Measurements from ENCODE around the gene CCDC174.
"Not testable (repeated sequence)": the region's sequence is repeated elsewhere in the genome, so short reads cannot be mapped to it uniquely, and the experiment has no call there.

The CCDC174 gene

DNA sequence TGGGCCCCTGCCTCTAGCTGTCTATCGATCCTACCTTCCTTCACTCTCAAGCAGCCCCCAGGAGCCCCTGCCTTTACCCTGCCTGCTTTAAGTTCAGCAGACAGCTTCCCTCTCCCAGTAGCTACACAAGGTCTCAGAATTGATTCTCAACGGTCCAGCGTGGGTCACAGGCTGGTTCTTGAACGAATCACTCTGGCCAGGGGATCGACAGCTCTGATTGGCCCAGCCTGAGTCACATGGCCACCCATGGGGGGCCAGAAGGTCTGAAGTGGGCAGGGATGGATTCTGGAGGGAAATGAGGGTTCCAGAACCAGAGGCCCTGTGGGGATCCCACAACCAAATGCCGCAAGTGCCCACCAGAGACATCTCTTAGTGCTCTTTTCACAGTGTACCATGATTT, 23.7 kb upstream of the CCDC174 start:
- DNase-seq = no peak

GRCh38 chr3:14628406-14628805, 23.2 kb upstream of the CCDC174 start:
- DNase-seq = no peak

- DNase-seq = no peak
These were observed 21.0 kb upstream of the CCDC174 start for GRCh38 chr3:14630404-14631100.

DNA sequence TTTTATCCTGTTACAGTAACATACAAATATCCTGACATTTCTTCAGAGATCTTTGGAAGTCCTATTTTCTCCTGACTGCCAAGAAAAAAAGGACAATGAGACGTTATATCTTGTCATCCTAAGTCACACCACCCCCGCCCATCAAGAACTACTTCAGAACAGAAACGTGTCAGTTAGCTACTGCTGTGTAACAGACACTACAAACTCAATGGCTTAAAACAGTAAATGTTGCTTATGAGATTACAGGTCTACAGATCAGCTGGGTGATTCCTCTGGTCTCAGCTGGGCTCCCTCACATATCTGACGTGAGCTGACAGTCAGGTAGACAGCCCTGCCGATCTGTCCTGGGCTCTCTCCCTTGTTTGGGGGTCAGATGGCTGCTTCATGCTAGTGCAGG, 20.5 kb upstream of the CCDC174 start:
- no peak for DNase-seq

- DNase-seq = no peak
These were observed 19.7 kb upstream of the CCDC174 start for GRCh38 chr3:14631687-14632441.

- no peak for DNase-seq
These were observed 19.1 kb upstream of the CCDC174 start for GRCh38 chr3:14632442-14632930.

DNA sequence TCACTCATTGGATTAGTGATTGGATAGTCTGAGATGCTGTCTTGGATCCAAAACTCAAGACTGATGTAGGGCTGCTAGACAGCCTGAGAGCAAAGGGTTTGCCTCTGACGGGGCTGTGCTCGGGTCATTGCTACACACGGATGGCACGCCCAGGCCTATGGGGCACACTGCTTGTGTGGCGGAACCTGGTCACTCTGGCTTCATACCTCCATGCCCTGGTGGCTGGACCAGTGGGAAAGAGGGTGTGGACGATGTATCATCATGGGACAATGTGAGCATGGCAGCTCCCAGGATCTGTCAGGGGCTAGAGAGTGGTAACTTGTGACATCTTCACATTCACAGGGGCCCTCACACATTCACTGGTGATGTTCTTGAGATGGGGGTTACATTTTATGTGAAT, 18.1 kb upstream of the CCDC174 start:
- no peak for DNase-seq

DNA sequence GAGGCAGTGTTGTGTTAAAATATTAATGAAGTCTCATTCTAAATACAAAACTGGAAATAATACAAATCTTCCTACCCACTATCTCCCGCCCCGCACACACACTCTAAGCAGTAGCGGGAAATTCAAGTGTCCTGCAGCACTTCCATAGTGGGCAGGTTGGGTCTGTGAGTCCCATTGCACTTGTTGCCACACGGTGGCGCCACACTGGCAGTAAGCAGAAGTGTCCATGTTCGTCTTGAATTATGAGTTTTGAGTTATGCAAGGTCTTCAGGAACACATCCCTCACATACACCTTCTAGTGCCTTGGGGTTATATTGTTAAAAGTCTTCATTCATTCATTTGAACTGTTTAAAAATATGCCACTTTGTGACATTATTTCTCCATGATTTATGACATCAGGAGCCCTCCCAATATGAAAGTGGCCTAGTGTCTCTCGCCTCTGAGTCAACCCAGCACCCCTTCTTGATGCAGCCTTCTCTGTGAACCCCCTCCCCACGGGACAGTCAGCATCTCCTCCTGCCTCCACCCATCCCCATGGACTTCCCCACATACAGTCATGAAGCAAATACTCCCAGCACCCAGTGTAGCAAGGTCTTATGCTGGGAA, 17.6 kb upstream of the CCDC174 start:
- DNase-seq = peak; percentile 8 to 59

- DNase-seq = no peak
These were observed 16.7 kb upstream of the CCDC174 start for GRCh38 chr3:14634763-14635400.

- DNase-seq = no peak
These were observed 15.0 kb upstream of the CCDC174 start for GRCh38 chr3:14636496-14637087.

DNA sequence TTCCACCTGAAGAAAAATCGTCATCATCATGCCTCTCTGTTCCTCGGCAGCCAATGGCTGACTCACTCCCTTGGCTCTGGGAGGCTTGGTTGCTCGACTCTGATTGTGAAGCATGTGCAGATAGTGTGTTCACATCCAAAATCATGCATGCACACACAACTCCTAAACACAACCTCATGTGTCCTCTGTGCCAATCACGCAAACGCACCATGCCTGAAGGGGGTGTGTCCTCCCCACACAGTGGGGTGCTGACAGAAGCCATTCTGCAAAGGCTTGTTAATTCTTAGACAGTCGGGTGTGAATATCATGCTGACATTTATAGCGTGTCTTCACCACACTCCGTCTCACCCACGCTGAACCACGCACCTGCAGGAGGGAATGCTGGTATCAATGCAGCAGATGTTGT, 11.4 kb upstream of the CCDC174 start:
- DNase-seq = no peak

DNA sequence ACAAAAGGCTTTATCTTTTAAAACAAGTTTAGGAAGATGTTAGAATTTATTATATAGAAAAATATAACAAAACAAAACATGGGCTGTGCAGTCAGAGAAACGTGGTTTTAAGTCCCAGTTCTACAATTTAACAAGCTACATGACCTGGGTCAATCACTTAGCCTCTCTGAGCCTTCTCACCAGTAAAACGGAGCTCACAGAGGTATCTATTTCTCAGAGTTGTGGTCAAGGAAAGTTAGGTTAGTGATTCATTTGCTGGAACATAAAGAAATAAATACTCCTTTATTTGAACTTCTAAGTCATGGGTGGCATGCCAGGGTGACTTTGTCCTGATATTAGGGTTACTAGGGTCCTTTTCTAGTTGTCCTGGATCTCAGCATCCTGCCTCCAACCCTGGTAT, 10.8 kb upstream of the CCDC174 start:
- DNase-seq = no peak

GRCh38 chr3:14641346-14641745, 10.2 kb upstream of the CCDC174 start:
- no peak for DNase-seq

GRCh38 chr3:14645453-14645852, 6.1 kb upstream of the CCDC174 start:
- no peak for DNase-seq

DNA sequence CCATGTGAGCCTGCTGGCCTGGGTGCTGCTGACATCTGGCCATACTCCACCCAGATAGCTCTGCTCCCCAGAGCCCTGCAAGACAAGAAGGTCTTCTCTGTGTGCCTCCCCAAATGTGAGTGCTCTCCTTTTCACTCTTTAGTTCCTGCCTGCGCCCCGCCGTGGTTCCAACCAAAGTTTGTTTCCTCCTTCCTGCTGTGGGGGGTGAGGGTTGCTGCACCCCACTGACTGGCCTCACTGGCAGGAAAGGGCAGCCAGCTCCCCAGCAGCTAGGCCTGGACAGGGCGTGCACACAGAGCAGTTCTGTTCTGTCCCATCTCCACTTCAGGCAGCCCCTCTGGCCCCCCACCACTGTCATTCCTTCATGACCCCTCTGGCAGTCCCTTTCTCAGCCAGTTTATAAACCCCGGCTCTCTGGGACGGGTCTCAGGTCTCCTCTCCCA, 5.4 kb upstream of the CCDC174 start:
- no peak for DNase-seq

DNA sequence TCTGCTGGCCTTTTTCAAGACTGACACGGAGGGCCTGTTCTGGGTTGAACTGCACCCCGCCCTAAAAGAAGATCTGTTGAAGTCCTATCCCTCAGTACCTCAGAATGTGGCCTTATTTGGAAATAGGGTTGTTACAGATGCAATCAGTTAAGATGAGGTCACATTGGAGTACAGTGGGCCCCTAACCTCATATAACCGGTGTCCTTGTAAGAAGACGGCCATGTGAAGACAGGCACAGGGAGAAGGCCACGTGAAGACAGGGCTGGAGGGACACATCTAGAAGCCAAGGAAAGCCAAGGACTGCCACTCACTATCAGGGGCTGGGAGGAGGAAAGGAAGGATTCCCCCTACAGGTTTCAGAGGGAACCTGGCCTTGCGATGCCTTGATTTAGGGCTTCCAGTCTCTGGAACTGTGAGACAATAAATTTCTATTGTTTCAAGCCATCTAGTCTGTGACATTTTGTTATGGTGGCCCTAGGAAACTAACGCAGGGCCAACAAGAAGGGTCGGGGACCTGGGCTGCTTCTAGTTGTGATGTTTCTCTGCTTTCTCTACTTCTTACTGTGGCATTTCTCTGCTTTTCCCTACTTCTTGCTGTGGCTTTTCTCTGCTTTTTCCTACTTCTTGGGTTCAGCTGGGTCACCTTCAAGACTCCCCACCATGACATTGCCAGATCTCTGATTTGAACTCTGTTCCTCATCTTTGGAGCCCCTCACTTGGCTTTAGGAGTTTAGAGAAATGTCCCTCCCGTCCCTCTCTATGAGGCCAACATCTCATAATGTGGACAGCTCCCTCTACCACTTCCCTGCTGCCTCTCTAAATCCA, 4.8 kb upstream of the CCDC174 start:
- DNase-seq = no peak

DNA sequence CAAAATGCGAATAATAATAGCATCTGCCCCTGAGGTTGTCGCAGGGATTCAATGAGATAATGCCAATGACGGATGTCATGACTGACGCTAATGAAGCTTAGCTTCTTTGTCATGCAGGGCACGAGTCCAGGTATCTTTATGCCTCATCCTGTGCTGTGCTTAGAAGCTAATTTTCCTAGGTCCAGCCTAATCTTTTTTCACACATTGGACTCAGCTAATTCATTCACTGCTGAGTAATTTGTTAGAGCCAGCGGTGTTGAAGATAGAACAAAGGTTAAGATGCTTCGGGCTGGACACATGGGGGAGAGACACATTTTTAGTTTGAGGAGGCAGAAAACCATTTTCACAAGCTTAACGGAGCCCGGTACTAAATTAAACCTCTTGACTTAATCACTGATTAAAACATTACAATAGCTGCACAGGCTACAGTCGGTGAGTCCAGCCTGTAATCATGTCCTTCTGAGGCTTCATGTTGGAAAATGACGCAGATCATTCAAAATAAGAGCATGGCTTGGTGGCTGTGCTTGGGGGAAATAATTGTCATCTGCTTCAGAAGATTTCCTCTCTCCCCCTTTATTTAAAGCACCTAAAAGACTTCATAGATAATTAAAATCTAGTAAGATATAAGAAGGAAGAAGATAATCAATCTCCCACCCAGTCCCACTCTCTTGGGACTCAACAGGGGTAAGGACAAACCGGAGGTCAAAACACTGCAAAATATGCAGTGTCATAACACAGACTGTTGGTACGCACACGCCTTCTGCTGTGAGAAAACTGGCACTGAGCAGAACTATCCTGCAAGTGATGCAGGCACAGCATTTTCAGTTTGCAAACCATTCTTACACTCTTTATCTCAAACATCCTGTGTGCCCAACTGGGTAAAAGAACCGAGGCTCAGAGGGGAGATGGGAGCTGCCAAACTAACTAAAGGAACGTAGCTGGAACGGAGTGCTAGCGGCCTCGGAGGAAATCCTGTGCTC, 3.3 kb upstream of the CCDC174 start:
- DNase-seq = no peak

DNA sequence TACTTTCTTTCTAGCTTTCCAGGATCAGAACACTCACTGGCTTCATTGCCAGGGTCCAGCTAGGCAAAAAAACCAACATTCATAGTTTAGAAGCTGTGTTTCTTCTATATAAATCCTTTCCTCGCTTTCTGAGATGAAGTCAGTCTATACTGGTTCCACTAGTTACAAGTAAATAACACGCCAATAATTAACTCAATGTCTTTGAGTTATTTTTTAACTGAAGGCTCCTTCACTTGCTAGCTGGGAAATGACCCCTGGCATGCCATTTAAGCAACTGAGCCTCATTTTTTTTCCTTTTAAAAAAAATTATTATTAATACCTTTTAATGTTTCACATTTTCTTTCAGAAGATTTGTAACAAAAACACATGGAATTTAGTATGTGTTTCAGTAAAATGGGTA, 2.1 kb upstream of the CCDC174 start:
- no peak for DNase-seq

GRCh38 chr3:14650193-14650592, 1.4 kb upstream of the CCDC174 start:
- no peak for DNase-seq

- DNase-seq = not testable (repeated sequence)
These were observed 872 bp downstream of the CCDC174 start for GRCh38 chr3:14652360-14652907.

- no peak for DNase-seq
These were observed 6.0 kb downstream of the CCDC174 start for GRCh38 chr3:14657579-14657978.
